NCI-H345 (cell line): ENCODE results near the gene PIPOX.

ENCODE experiments used
- DNase-seq: peaks from one replicate; lab custom pipeline; 2025; lab: John Stamatoyannopoulos, UW

Gene PIPOX

GRCh38 chr17:29100296-29100695, 57.4 kb downstream of the PIPOX start:
- DNase-seq = no peak

GRCh38 chr17:29102046-29102445, 59.1 kb downstream of the PIPOX start:
- DNase-seq = no peak

GRCh38 chr17:29102741-29103181, 59.8 kb downstream of the PIPOX start:
- DNase-seq = no peak

GRCh38 chr17:29103341-29103740, 60.4 kb downstream of the PIPOX start:
- no peak for DNase-seq
